Measurements from ENCODE around the gene PDLIM1.
A peak's percentile ranks its signal among the peaks of the same experiment; 100 is the strongest.
"Not testable (repeated sequence)": the region's sequence is repeated elsewhere in the genome, so short reads cannot be mapped to it uniquely, and the experiment has no call there.

PDLIM1 gene

DNA sequence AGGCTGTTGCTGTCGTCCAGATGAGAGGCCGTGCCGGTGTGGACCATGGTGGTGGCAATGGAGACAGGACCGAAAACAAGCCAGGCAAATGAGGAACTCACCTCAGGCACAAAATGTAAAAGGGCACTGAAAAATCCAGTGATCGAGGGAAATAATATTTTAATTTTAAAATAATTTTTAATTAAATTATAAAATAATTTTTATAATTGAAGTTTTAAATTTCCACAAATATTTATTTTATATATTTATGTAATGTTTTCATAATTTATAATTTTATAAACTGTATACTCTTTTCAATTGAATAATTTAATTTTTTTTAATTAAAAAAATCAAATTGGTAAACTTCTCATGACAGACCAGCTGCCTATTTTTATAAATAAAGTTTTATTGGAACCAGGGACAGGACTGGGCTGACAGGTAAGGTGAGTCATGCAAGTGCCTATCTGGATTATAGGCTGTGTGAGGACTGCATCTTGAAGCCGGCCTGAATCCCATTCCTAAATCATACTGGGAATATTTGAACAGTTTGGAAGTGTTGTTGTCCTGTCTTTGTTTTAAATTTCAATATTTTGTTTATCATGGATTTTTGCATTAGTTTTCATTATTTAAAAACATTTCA, 81.2 kb downstream of the PDLIM1 start (continued):
- no peak for TF ChIP-seq ZNF8 (CRISPR knock-in tag; IDR thresholded peaks at IDR 0.05)
- no peak for TF ChIP-seq ZNF565 (CRISPR knock-in tag; conservative IDR thresholded peaks at IDR 0.05; ENCODE audit: low read depth)

DNA sequence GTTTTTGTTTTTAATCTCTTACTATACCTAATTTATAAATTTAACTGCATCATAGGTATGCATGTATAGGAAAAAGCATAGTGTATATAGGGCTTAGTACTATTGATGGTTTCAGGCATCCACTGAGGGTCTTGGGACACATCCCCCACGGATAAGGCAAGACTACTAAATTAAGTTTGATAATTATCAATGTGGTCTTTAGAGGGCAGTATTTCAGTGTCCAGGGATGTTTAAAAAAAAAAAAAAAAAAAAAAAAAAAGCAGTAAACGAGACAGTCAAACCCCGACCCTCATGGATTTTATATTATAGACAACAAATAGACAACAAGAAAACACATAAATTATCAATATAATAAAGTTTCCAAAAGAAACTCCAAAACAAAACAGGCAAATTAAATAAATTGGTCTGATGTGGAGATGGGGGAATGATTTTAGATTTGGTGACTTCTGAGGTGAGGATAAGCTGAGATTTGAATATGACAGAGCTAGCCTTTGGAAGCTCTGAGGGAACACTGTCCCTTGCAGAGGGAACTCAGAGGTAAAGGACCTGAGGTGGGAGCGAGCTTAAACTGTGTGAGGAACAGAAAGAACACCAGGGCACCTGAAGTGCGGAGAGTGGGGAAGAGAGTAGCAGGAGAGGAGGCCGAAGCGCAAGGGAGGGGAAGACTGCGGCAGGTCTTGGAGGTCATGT, 82.0 kb downstream of the PDLIM1 start:
- TF ChIP-seq ISL1 (CRISPR knock-in tag; IDR thresholded peaks at IDR 0.05) = no peak
- no peak for TF ChIP-seq ZFP3 (CRISPR knock-in tag; IDR thresholded peaks at IDR 0.05)
- no peak for TF ChIP-seq OSR1 (CRISPR knock-in tag; IDR thresholded peaks at IDR 0.05)
- no peak for TF ChIP-seq BACH2 (CRISPR knock-in tag; IDR thresholded peaks at IDR 0.05; ENCODE audit: borderline replicate concordance)
- no peak for TF ChIP-seq CSDC2 (CRISPR knock-in tag; IDR thresholded peaks at IDR 0.05)
- TF ChIP-seq, protein P1, sequence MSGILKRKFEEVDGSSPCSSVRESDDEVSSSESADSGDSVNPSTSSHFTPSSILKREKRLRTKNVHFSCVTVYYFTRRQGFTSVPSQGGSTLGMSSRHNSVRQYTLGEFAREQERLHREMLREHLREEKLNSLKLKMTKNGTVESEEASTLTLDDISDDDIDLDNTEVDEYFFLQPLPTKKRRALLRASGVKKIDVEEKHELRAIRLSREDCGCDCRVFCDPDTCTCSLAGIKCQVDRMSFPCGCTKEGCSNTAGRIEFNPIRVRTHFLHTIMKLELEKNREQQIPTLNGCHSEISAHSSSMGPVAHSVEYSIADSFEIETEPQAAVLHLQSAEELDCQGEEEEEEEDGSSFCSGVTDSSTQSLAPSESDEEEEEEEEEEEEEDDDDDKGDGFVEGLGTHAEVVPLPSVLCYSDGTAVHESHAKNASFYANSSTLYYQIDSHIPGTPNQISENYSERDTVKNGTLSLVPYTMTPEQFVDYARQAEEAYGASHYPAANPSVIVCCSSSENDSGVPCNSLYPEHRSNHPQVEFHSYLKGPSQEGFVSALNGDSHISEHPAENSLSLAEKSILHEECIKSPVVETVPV (CRISPR knock-in tag; IDR thresholded peaks at IDR 0.05) = no peak
- no peak for TF ChIP-seq ZNF565 (CRISPR knock-in tag; conservative IDR thresholded peaks at IDR 0.05; ENCODE audit: low read depth)
- ATAC-seq = peak; percentile 63

DNA sequence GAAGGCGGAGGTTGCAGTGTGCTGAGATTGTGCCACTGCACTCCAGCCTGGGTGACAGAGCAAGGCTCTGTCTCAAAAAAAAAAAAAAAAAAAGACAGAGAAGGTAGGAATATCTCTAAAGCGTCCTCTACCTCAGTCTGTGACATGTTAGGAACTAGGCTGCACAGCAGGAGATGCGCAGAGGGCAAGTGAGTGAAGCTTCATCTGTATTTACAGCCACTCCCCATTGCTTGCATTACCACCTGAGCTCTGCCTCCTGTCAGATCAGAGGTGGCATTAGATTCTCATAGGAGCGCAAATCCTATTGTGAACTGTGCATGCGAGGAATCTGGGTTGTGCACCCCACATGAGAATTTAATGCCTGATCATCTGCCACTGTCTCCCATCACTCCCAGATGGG, 87.9 kb downstream of the PDLIM1 start:
- not testable (repeated sequence) for ATAC-seq

DNA sequence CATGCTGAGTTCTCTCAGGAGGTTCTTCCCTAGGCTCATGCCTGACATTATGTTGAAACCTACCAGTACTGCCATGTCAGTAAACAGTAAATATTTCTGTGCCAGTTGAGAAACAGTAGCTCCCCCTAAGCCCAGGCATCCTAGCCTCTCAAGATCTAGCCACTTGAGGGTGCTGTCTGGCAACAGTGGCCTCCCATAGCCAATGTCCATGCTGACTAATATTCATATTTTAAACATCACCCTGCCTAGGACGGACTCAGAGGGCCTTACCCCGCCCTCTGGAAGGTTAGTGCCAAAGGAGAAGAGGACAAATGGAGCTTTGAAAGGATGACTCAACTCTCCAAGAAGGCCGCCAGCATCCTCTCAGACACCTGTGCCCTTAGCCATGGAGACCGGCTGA, 89.1 kb downstream of the PDLIM1 start:
- no peak for TF ChIP-seq ZFP3 (CRISPR knock-in tag; IDR thresholded peaks at IDR 0.05)
- TF ChIP-seq, protein P2, sequence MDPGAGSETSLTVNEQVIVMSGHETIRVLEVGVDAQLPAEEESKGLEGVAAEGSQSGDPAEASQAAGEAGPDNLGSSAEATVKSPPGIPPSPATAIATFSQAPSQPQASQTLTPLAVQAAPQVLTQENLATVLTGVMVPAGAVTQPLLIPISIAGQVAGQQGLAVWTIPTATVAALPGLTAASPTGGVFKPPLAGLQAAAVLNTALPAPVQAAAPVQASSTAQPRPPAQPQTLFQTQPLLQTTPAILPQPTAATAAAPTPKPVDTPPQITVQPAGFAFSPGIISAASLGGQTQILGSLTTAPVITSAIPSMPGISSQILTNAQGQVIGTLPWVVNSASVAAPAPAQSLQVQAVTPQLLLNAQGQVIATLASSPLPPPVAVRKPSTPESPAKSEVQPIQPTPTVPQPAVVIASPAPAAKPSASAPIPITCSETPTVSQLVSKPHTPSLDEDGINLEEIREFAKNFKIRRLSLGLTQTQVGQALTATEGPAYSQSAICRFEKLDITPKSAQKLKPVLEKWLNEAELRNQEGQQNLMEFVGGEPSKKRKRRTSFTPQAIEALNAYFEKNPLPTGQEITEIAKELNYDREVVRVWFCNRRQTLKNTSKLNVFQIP (CRISPR knock-in tag; IDR thresholded peaks at IDR 0.05; ENCODE audit: borderline replicate concordance, low read depth) = no peak
- no peak for TF ChIP-seq ZNF565 (CRISPR knock-in tag; conservative IDR thresholded peaks at IDR 0.05; ENCODE audit: low read depth)
- TF ChIP-seq ZNF70 (CRISPR knock-in tag; IDR thresholded peaks at IDR 0.05) = no peak
- TF ChIP-seq, protein P3, sequence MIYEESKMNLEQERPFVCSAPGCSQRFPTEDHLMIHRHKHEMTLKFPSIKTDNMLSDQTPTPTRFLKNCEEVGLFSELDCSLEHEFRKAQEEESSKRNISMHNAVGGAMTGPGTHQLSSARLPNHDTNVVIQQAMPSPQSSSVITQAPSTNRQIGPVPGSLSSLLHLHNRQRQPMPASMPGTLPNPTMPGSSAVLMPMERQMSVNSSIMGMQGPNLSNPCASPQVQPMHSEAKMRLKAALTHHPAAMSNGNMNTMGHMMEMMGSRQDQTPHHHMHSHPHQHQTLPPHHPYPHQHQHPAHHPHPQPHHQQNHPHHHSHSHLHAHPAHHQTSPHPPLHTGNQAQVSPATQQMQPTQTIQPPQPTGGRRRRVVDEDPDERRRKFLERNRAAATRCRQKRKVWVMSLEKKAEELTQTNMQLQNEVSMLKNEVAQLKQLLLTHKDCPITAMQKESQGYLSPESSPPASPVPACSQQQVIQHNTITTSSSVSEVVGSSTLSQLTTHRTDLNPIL (CRISPR knock-in tag; IDR thresholded peaks at IDR 0.05; ENCODE audit: low read depth) = no peak
- TF ChIP-seq TOX (CRISPR knock-in tag; IDR thresholded peaks at IDR 0.05; ENCODE audit: borderline replicate concordance) = no peak
- TF ChIP-seq ARNTL (CRISPR knock-in tag; IDR thresholded peaks at IDR 0.05; ENCODE audit: borderline replicate concordance, low read depth) = no peak
- no peak for TF ChIP-seq PPARA (CRISPR knock-in tag; IDR thresholded peaks at IDR 0.05; ENCODE audit: borderline replicate concordance)

DNA sequence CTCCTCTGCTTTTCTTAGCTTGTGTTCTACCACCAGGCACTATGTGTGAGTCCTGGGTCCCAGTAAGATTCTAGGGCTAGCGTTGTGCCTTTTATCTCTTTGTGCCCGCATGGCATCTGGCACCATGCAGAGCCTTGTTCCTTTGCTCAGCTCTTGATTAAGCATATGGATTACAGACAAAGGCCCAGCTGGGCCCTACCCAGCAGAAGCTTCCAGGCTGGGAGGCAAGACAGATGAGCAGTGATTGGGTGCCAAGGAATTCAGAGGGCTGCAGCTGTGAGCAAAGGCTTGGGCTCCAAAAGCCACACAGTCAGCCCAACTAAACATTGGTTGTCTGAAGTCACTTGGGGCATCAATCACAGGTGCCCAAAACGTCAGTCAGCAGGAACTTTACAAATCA, 94.8 kb downstream of the PDLIM1 start:
- ATAC-seq = no peak
- TF ChIP-seq ESRRG (CRISPR knock-in tag; IDR thresholded peaks at IDR 0.05) = no peak
- no peak for TF ChIP-seq ZFP30 (CRISPR knock-in tag; IDR thresholded peaks at IDR 0.05)
- TF ChIP-seq SNAI2 (CRISPR knock-in tag; IDR thresholded peaks at IDR 0.05) = no peak
- no peak for TF ChIP-seq ARNTL (CRISPR knock-in tag; IDR thresholded peaks at IDR 0.05; ENCODE audit: borderline replicate concordance, low read depth)
- TF ChIP-seq, protein P4, sequence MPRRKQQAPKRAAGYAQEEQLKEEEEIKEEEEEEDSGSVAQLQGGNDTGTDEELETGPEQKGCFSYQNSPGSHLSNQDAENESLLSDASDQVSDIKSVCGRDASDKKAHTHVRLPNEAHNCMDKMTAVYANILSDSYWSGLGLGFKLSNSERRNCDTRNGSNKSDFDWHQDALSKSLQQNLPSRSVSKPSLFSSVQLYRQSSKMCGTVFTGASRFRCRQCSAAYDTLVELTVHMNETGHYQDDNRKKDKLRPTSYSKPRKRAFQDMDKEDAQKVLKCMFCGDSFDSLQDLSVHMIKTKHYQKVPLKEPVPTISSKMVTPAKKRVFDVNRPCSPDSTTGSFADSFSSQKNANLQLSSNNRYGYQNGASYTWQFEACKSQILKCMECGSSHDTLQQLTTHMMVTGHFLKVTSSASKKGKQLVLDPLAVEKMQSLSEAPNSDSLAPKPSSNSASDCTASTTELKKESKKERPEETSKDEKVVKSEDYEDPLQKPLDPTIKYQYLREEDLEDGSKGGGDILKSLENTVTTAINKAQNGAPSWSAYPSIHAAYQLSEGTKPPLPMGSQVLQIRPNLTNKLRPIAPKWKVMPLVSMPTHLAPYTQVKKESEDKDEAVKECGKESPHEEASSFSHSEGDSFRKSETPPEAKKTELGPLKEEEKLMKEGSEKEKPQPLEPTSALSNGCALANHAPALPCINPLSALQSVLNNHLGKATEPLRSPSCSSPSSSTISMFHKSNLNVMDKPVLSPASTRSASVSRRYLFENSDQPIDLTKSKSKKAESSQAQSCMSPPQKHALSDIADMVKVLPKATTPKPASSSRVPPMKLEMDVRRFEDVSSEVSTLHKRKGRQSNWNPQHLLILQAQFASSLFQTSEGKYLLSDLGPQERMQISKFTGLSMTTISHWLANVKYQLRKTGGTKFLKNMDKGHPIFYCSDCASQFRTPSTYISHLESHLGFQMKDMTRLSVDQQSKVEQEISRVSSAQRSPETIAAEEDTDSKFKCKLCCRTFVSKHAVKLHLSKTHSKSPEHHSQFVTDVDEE (CRISPR knock-in tag; IDR thresholded peaks at IDR 0.05) = no peak
- no peak for TF ChIP-seq CSDC2 (CRISPR knock-in tag; IDR thresholded peaks at IDR 0.05)
- TF ChIP-seq PPARA (CRISPR knock-in tag; IDR thresholded peaks at IDR 0.05; ENCODE audit: borderline replicate concordance) = no peak
- no peak for TF ChIP-seq ZC3H10 (CRISPR knock-in tag; IDR thresholded peaks at IDR 0.05)
- TF ChIP-seq TCF4 (CRISPR knock-in tag; IDR thresholded peaks at IDR 0.05; ENCODE audit: borderline replicate concordance) = no peak
- TF ChIP-seq GLIS3 (CRISPR knock-in tag; IDR thresholded peaks at IDR 0.05) = no peak

More for the DNA sequence above, 89.1 kb downstream of the PDLIM1 start:
- ATAC-seq = peak; percentile 90
